Measurements from ENCODE around the gene HYAL2. TPM values are rescaled to one million over a fixed set of nuclear protein-coding genes. Genes with fewer than 3 reads are reported as not detected.

Gene HYAL2
- total RNA-seq, 2 donors from 2014 or later, result 86.5 to 87.5 TPM

GRCh38 chr3:50278880-50279224 lies 43.7 kb downstream of the HYAL2 start, which contains the start of gene LSMEM2:
LSMEM2 (plus strand) TSS chr3:50279087; CDS start chr3:50279114, 27 bp downstream.
- Histone ChIP-seq H3K4me3 (no peak within 1 kb of the TSS), H3K36me3 (peaks cover 6% of the 10 kb centered on the region), H3K9me3 (no peaks in the 10 kb centered on the region), H3K4me1 (ENCODE audit: control insufficient read depth in 1 of 2, low read depth in 2 of 2) (peaks cover 4 to 13% of the 10 kb centered on the region in 2 donors), H3K27ac (peak within 1 kb of the TSS; percentile 34 to 56), H3K27me3 (replicated peaks; ENCODE audit: insufficient read depth) (no peaks in the 10 kb centered on the region)
- TF ChIP-seq CTCF (IDR thresholded peaks at IDR 0.05), result no peak
- DNase-seq (ENCODE audit: low spot score) (no peak), ATAC-seq (ENCODE audit: insufficient number of reproducible peaks, low FRiP score, low read depth) (no peak)

GRCh38 chr3:50278123-50278879 lies 44.2 kb downstream of the HYAL2 start:
- DNase-seq (ENCODE audit: low spot score) (no peak), ATAC-seq (ENCODE audit: insufficient number of reproducible peaks, low FRiP score, low read depth) (no peak)
- no peaks in the 10 kb centered on the region for H3K9me3 ChIP-seq
- no peak for TF ChIP-seq CTCF (IDR thresholded peaks at IDR 0.05)
- H3K27me3 ChIP-seq (replicated peaks; ENCODE audit: insufficient read depth), result no peaks in the 10 kb centered on the region
- peak overlapping the region; percentile 25 to 56 for H3K27ac ChIP-seq
- peaks cover 4 to 16% of the 10 kb centered on the region in 2 donors for H3K4me1 ChIP-seq (ENCODE audit: control insufficient read depth in 1 of 2, low read depth in 2 of 2)
- H3K4me3 ChIP-seq, result no peak overlapping the region
- peaks cover 6% of the 10 kb centered on the region for H3K36me3 ChIP-seq

- Histone ChIP-seq H3K27me3 (replicated peaks; ENCODE audit: insufficient read depth) (no peaks in the 10 kb centered on the region), H3K27ac (no peak overlapping the region), H3K36me3 (peaks cover 6% of the 10 kb centered on the region), H3K4me1 (ENCODE audit: control insufficient read depth in 1 of 2, low read depth in 2 of 2) (peaks cover 4 to 20% of the 10 kb centered on the region in 2 donors), H3K9me3 (no peaks in the 10 kb centered on the region), H3K4me3 (no peak overlapping the region)
- ATAC-seq (ENCODE audit: insufficient number of reproducible peaks, low FRiP score, low read depth), result no peak
- no peak for TF ChIP-seq CTCF (IDR thresholded peaks at IDR 0.05)
- no peak for DNase-seq (ENCODE audit: low spot score)
Observed at GRCh38 chr3:50276762-50277101, 45.8 kb downstream of the HYAL2 start.

GRCh38 chr3:50275996-50276761 lies 46.4 kb downstream of the HYAL2 start:
- DNase-seq (ENCODE audit: low spot score) (no peak), ATAC-seq (ENCODE audit: insufficient number of reproducible peaks, low FRiP score, low read depth) (no peak)
- no peak for TF ChIP-seq CTCF (IDR thresholded peaks at IDR 0.05)
- H3K36me3 ChIP-seq, result peaks cover 6% of the 10 kb centered on the region
- H3K4me3 ChIP-seq, result no peak overlapping the region
- peaks cover 4 to 20% of the 10 kb centered on the region in 2 donors for H3K4me1 ChIP-seq (ENCODE audit: control insufficient read depth in 1 of 2, low read depth in 2 of 2)
- no peaks in the 10 kb centered on the region for H3K9me3 ChIP-seq
- H3K27ac ChIP-seq, result no peak overlapping the region
- no peaks in the 10 kb centered on the region for H3K27me3 ChIP-seq (replicated peaks; ENCODE audit: insufficient read depth)

Data from thoracic aorta (tissue), 2 donors.